ENCODE results near the gene SSNA1. TPM values are rescaled to one million over a fixed set of nuclear protein-coding genes. Genes with fewer than 3 reads are reported as not detected.

The SSNA1 gene
- total and polyA plus RNA-seq, 9 of the 15 experiments (the other 6 are each of a cell fraction or from before 2014, with no cell fraction given), result 1.9 to 130 (median 57.1) TPM

GRCh38 chr9:137193771-137194170 lies 5.3 kb downstream of the SSNA1 start:
- Histone ChIP-seq H3K79me2 (ENCODE audit: control insufficient read depth, insufficient read depth, low read length) (peaks cover 48% of the 10 kb centered on the region), H3K9ac (ENCODE audit: insufficient read depth in 1 of 2, low read depth in 2 of 2, low read length in 2 of 2) (peak overlapping the region in 1 of 2 experiments; percentile 81; a peak in 2 of 4 replicates), H3K4me3 (no peak overlapping the region), H3K27me3 (ENCODE audit: control insufficient read depth in 2 of 2, insufficient read depth in 2 of 2, low read length in 2 of 2) (no peaks in the 10 kb centered on the region), H3K27ac (ENCODE audit: extremely low read depth, low read depth, low read length) (no peak overlapping the region), H3K36me3 (ENCODE audit: control insufficient read depth, insufficient read depth, low read length) (peaks cover 36% of the 10 kb centered on the region; the same call in 1 of the 3 replicates), H3K4me2 (ENCODE audit: insufficient read depth, low read length) (no peak overlapping the region), H3K4me1 (replicated peaks in 1 of 2; ENCODE audit: control insufficient read depth in 2 of 2, insufficient read depth in 2 of 2, low read length in 2 of 2) (peaks cover 12 to 98% of the 10 kb centered on the region in 2 experiments; a peak in 4 of 5 replicates), H2AFZ (ENCODE audit: low read depth, low read length) (no peak overlapping the region), H3K9me1 (ENCODE audit: control insufficient read depth, insufficient read depth, low read length) (no peaks in the 10 kb centered on the region), H4K20me1 (replicated peaks; ENCODE audit: control insufficient read depth, insufficient read depth, low read length) (peaks cover 2% of the 10 kb centered on the region), H3K9me3 (replicated peaks; ENCODE audit: control insufficient read depth, insufficient read depth, low read depth, low read length) (no peaks in the 10 kb centered on the region)
- CTCF ChIA-PET (ENCODE audit: low intra/inter-chr PET ratio), result no interaction called here
- ATAC-seq, result no peak
- no peak for FAIRE-seq
- no TSS peak for BruUV-seq (replicated peaks)
- intact Hi-C loops (cut with micrococcal nuclease) (no loop called here), in situ Hi-C loops (cut with MboI) (no loop called here)
- POLR2A ChIA-PET, result interaction anchor here (0.5 to 1.6 kb wide), 3 partner anchors 9 to 64 kb away, joined by 3 to 9 read pairs (median 7); no protein-coding TSS in a partner anchor
- peak; percentile 13 for TF ChIP-seq PCBP1 (IDR thresholded peaks at IDR 0.05; ENCODE audit: low read depth, low read length, poor library complexity, severe bottlenecking)
- no peak for TF ChIP-seq CREB1 (IDR thresholded peaks at IDR 0.05)
- TF ChIP-seq CREB1 (CRISPR knock-in tag; IDR thresholded peaks at IDR 0.05), result no peak
- WGBS (ENCODE audit: insufficient coverage, low coverage, missing lambda C conversion rate), result 82% methylated on average over 4 of the region's 14 CpGs
- no peak for DNase-seq (ENCODE audit: extremely low read depth in 1 of 4, low spot score in 3 of 4)

DNA sequence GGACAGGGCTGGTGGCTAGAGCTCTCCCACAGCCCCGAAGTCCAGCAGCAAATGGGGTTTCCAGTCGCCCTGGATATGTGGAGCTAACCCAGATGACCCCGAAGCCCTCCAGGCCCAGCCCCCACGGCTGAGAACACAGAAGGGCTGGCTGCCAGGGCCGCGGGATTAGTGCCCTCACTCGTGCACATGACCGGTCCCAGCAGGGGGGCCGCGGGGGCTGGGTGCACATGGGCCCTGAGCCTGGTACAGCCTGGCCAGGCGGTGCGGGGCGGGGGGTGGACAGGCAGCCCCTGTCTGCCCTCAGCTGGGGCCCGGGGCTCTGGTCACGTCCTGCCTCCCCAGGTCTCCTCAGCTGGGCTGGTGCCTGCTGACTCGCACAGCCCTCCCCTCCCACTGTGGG lies 5.9 kb downstream of the SSNA1 start:
- no peaks in the 10 kb centered on the region for H3K9me3 ChIP-seq (replicated peaks; ENCODE audit: control insufficient read depth, insufficient read depth, low read depth, low read length)
- H3K4me1 ChIP-seq (replicated peaks in 1 of 2; ENCODE audit: control insufficient read depth in 2 of 2, insufficient read depth in 2 of 2, low read length in 2 of 2), result peaks cover 18 to 98% of the 10 kb centered on the region in 2 experiments
- CTCF ChIA-PET (ENCODE audit: low intra/inter-chr PET ratio), result no interaction called here
- DNase-seq (ENCODE audit: extremely low read depth in 1 of 4, low spot score in 3 of 4), result no peak
- no peak for FAIRE-seq
- no peak overlapping the region for H3K4me2 ChIP-seq (ENCODE audit: insufficient read depth, low read length)
- POLR2A ChIA-PET, result interaction anchor here (0.6 to 1.6 kb wide), 5 partner anchors 10 to 128 kb away, joined by 3 to 9 read pairs (median 7); partner anchors contain the start of genes RNF208 and TUBB4B
- no peaks in the 10 kb centered on the region for H3K27me3 ChIP-seq (ENCODE audit: control insufficient read depth in 2 of 2, insufficient read depth in 2 of 2, low read length in 2 of 2)
- in situ Hi-C loops (cut with MboI), result no loop called here
- no peak overlapping the region for H2AFZ ChIP-seq (ENCODE audit: low read depth, low read length)
- TF ChIP-seq SP1 (CRISPR knock-in tag; IDR thresholded peaks at IDR 0.05) (no peak), PCBP1 (IDR thresholded peaks at IDR 0.05; ENCODE audit: low read depth, low read length, poor library complexity, severe bottlenecking) (peak; percentile 19)
- peaks cover 5% of the 10 kb centered on the region for H4K20me1 ChIP-seq (replicated peaks; ENCODE audit: control insufficient read depth, insufficient read depth, low read length)
- no peak for ATAC-seq
- no peaks in the 10 kb centered on the region for H3K9me1 ChIP-seq (ENCODE audit: control insufficient read depth, insufficient read depth, low read length)
- H3K79me2 ChIP-seq (ENCODE audit: control insufficient read depth, insufficient read depth, low read length), result peaks cover 49% of the 10 kb centered on the region
- WGBS (ENCODE audit: insufficient coverage, low coverage, missing lambda C conversion rate), result 76% methylated on average over 11 of the region's 16 CpGs
- no TSS peak for BruUV-seq (replicated peaks)
- peak overlapping the region in 1 of 2 experiments; percentile 81; a peak in 2 of 4 replicates for H3K9ac ChIP-seq (ENCODE audit: insufficient read depth in 1 of 2, low read depth in 2 of 2, low read length in 2 of 2)
- peaks cover 38% of the 10 kb centered on the region; the same call in 1 of the 3 replicates for H3K36me3 ChIP-seq (ENCODE audit: control insufficient read depth, insufficient read depth, low read length)
- no peak overlapping the region for H3K4me3 ChIP-seq
- intact Hi-C loops (cut with micrococcal nuclease), result no loop called here
- no peak overlapping the region for H3K27ac ChIP-seq (ENCODE audit: extremely low read depth, low read depth, low read length)
